Neural progenitor cell (in vitro differentiated cells): ENCODE data around the gene NUP214.

Source experiments
- EZH2 ChIP-seq: fragments of 200-600 bp; sonication (generic); IDR thresholded peaks from 2 replicates; pipeline ENCODE4 v1.6.1; 2017; ENCODE audit warnings: antibody characterized with exemption, mild to moderate bottlenecking, moderate library complexity
- EZH2phosphoT487 ChIP-seq: fragments of 200-600 bp; sonication (generic); IDR thresholded peaks from 2 replicates; pipeline ENCODE4 v1.6.1; 2017; ENCODE audit warnings: antibody characterized with exemption
- TF ChIP-seq, protein P1 (sequence below): fragments of 200-600 bp; sonication (generic); IDR thresholded peaks from 2 replicates; pipeline ENCODE4 v1.5.1; 2017; ENCODE audit warnings: antibody characterized with exemption, mild to moderate bottlenecking

DNA sequence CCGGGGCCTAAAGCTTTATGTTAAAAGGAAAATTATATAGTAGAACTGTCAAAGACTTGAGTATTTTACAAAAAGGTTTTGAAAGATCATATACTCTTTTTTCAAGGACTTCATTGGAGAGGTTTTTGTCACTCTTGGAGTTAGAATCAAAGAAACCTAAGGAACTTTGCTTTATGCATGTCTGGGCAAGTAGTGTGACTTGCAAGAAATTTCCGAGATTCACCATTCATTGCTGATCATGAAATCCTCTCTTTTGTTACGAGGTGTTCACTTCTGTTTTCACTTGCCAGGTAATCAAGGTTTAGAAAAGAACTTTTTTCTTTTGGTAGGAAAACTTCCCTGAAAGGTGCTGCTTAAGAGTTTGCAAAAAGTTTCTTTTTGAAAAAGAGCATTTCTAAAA lies 64.8 kb downstream of the NUP214 start:
- TF ChIP-seq, protein P1, sequence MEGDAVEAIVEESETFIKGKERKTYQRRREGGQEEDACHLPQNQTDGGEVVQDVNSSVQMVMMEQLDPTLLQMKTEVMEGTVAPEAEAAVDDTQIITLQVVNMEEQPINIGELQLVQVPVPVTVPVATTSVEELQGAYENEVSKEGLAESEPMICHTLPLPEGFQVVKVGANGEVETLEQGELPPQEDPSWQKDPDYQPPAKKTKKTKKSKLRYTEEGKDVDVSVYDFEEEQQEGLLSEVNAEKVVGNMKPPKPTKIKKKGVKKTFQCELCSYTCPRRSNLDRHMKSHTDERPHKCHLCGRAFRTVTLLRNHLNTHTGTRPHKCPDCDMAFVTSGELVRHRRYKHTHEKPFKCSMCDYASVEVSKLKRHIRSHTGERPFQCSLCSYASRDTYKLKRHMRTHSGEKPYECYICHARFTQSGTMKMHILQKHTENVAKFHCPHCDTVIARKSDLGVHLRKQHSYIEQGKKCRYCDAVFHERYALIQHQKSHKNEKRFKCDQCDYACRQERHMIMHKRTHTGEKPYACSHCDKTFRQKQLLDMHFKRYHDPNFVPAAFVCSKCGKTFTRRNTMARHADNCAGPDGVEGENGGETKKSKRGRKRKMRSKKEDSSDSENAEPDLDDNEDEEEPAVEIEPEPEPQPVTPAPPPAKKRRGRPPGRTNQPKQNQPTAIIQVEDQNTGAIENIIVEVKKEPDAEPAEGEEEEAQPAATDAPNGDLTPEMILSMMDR = no peak
- TF ChIP-seq EZH2 = no peak
- TF ChIP-seq EZH2phosphoT487 = no peak
